HG02938 (cell line): ENCODE measurements around the gene MAP2K3.
"Not testable (repeated sequence)": the region's sequence is repeated elsewhere in the genome, so short reads cannot be mapped to it uniquely, and the experiment has no call there.

Source experiments
- ATAC-seq: cut with Tn5 transposase; IDR thresholded peaks from one replicate; pipeline ENCODE4 v1.9.1; 2021; ENCODE audit warnings: mild to moderate bottlenecking, moderate library complexity; ENCODE audit not compliant: unreplicated experiment

MAP2K3 gene

DNA sequence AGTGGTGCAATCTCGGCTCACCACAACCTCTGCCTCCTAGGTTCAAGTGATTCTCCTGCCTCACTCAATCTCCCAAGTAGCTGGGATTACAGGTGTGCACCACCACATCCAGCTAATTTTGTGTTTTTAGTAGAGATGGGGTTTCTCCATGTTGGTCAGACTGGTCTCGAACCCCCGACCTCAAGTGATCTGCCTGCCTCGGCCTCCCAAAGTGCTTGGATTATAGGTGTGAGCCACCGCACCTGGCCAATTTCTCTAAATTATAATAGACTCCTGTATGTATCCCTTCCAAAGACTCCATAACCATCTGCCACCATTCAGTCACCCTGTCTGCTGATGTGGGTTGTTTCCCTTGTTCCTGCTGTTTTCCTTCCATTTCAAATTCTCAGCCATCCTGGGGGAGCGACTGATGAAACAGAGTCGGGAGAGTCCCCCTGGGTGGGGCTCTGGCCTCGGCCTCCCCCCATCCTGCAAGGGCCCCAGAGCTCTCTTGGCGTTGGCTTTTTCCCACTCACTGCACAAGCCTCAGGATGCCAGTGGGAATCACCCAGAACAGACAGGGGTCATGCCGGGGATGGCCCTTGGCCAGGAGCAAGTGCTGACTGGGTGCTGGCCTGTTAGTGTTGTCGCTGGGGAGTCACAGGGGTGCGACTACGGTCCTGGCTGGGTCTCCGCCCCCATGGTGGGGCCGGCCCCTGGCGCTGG is 25.7 kb downstream of the MAP2K3 start:
- ATAC-seq: not testable (repeated sequence)

DNA sequence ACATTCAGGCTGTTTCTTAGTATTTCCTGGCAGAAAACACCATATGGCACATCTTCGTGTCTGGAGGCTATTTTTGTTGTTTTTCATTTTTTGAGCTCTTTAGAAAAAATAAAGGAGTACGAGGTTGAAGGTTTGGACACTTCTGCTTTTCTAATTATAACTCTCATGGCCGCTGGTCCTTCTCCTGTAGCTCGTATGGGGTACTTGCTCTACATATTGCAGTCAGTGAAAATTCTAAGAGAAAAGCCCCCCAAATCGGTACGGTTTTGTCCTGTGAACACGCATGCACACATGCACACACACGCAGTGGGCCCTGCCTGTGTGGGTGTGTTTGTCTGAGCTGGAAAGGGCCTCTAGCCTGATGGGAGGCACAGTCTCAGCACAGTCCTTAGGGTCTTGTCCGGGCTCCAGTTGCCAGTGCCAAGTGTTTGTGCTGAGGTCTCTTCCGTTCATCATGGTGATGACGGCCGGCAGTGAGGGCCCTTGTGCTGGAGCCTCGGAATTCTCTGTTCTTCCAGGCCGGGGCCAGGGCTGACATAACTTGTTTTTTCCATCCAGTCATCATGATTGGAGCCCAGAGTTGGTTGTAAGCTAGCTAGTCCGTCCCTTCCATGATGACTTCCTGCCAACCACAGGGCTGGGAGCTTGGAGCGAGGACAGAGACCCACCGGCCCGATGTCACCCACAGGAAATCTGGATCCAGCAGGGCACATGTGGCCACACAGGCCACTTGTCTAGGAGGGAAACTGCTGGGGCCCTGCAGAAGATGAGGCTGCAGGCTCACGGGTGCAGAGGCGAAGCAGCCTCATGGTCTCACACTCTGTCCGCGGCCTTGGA is 26.5 kb downstream of the MAP2K3 start:
- not testable (repeated sequence) for ATAC-seq

DNA sequence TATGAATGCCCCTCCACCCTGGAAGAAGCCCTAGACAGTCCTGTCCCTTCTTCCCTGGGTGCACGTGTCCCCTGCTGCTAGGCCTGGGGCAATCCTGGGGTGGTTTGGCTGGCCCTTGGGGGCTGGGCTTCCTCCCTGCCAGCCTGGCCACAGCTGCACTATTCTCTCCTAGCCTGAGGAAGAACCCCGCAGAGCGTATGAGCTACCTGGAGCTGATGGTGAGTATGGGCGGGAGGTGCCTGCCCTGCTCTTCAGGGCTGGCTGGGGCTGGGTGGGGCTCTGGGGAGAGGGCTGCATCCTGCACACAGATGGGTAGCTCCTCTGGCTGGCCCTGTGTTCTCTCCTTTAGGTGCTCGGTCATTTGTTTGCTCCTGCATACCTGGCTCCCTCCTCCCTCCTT is 28.8 kb downstream of the MAP2K3 start:
- ATAC-seq: no peak

DNA sequence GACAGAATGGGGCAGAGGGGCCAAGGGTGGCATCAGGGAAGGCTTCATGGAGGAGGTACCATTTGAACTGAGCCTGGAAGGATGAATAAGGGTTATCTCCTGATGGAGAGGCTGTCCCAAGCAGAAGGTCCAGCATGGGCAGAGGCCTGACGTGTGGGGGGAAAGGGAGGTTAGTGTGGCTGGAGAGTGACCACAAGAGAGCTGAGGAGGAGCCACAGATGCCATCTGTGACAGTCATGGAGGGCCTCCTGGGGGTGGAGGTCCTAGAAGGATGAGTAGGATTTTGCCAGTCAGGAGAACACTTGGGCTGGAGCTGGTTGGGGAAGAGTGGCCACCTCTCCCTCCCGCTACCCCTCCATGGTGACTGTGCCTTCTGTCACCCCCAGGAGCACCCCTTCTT is 29.2 kb downstream of the MAP2K3 start:
- ATAC-seq: not testable (repeated sequence)

DNA sequence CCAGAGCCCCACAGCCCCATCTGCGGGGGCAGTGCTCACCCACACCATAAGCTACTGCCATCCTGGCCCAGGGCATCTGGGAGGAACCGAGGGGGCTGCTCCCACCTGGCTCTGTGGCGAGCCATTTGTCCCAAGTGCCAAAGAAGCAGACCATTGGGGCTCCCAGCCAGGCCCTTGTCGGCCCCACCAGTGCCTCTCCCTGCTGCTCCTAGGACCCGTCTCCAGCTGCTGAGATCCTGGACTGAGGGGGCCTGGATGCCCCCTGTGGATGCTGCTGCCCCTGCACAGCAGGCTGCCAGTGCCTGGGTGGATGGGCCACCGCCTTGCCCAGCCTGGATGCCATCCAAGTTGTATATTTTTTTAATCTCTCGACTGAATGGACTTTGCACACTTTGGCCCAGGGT is 29.8 kb downstream of the MAP2K3 start:
- ATAC-seq: not testable (repeated sequence)

GRCh38 chr17:21314701-21315111 is 30.2 kb downstream of the MAP2K3 start:
- ATAC-seq: not testable (repeated sequence)

GRCh38 chr17:21315246-21316000 is 30.9 kb downstream of the MAP2K3 start:
- ATAC-seq: not testable (repeated sequence)

DNA sequence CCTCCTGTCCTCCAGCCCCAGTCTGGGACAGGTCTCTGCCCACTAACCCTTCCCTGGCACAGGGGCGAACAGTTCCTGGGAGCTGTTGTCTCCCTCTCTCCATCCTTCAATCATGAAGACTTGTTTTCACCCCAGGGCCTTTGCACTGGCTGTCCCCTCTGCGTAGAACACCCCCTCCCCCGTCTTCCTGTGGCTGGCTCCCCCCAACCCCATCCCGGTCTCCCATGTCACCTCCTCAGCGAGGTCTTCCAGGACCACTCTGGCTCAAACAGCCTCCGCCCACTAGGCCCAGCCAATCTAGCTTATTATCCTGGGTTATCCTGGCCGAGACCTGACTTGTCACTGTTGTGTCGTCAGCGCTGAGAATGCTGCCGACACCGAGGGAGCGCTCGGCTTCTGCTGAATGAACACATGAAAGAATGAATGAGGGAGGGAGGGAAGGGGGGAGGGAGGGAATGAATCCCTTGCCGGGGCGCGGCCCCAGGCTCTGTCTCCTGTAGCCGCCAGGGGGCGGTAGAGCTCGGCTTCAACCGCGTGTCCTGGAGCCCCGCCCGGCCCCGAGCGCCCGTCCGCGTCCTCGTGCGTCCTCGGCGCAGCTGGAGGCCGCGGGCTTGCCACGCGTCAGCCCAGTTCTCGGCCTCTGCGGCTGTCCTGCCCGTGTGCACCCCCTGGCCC is 31.8 kb downstream of the MAP2K3 start:
- ATAC-seq: not testable (repeated sequence)

- not testable (repeated sequence) for ATAC-seq
Observed at GRCh38 chr17:21316887-21317500, 32.5 kb downstream of the MAP2K3 start.

DNA sequence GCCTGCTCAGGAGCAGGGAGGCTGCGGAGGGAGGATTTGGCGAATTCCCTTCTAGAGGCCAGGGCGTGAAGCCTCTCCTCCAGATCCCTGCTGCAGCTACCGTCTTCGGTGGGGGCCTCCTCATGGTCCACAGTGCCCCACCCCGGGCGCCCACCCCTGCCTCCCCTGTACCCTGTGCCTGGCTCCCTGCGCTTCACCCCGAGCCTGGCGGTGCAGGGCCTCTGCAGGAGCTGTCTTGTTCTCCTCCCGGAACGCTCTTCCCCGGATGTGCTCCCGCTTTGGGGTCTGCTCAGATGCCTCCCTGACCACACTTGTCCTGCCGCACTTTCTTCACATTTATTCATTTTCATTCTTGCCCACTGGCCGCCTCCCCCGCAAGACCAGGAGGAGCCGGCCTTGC is 33.3 kb downstream of the MAP2K3 start:
- not testable (repeated sequence) for ATAC-seq

DNA sequence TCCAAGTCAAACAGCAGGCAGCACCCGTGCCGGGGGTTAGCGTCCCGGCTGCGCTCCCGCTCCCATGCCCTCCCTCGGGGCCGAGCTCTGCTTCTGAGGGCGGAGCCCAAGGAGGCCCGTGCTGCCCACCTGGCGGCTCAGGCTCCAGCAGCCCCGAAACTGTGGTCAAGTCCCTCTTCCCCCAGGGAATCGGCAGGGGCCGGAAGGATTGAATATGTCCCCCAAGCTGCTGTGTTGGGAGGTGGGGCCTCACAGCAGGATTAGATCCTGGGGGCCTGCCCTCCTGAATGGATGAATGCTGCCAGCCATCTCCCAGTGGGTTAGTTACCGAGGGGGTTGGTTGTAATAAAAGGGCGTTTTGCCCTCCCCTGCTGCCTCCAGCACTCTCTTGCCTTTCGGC is 33.9 kb downstream of the MAP2K3 start:
- no peak for ATAC-seq

GRCh38 chr17:21318856-21319255 is 34.3 kb downstream of the MAP2K3 start:
- not testable (repeated sequence) for ATAC-seq

- not testable (repeated sequence) for ATAC-seq
Observed at GRCh38 chr17:21319256-21319655, 34.7 kb downstream of the MAP2K3 start.

- not testable (repeated sequence) for ATAC-seq
Observed at GRCh38 chr17:21319686-21320375, 35.3 kb downstream of the MAP2K3 start.

- not testable (repeated sequence) for ATAC-seq
Observed at GRCh38 chr17:21320430-21320829, 35.9 kb downstream of the MAP2K3 start.

- not testable (repeated sequence) for ATAC-seq
Observed at GRCh38 chr17:21321061-21321460, 36.5 kb downstream of the MAP2K3 start.

DNA sequence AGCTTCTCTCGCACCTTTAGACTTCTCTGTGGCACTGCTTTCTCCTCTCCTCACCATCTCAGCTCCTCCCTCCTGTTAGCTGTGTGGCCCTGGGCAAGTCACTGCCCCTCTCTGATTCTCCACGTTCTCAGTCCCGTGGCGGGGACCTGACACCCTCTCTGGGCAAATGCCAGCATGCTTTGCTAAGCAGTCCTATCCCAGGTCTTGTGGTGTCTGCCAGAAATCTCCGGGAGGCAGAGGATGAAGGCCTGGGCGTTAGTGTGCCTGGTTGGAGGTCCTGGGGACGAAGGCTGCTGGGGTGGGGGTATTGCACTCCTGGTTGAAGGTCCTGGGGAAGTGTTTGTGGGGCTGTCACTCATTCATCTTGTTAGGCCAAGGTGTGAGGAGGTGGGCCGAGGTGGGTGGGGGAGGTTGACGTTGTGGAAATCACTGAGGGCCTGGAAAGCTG is 37.3 kb downstream of the MAP2K3 start:
- not testable (repeated sequence) for ATAC-seq

DNA sequence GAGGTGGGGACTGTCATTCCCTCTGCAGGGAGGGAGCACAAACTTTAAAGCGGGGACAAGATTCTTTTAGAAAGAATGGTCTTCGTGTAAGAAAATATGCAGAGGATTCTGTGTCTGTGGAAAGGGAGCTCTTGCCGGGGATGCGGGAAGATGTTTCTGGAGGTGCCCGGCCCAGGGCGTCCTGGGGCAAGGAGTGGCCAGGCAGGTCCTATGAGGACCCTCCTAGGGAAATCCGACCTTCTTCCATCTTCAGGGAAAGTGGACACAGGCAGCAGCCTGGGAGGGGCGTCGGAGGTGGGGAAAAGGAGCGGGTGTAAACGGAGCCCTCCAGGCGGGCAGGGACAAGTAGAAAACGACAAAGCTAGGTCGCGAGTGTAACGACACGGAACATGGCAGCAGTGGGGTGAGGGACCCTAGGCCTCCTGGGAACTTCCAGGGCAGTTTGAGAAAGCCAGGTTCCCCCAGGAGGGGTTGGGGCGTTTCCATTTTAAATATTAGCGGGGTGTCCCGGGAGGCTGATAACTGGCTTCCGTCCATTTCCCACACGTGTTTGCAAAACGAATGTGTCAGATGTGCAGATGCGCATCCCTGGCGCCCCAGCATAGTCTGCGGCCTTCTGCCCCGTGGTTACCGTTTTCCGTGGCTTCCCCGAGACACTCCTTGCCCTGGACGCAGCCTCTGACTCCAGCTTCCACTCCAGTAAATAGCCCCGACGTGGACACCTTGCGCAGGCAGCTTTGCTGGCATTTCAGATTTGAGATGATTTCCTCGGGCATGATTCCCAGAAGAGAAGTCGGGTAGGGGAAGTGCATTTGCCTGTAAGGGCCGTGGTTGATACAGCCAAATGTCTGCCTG is 39.0 kb downstream of the MAP2K3 start:
- ATAC-seq: not testable (repeated sequence)

GRCh38 chr17:21324741-21325140 is 40.2 kb downstream of the MAP2K3 start:
- ATAC-seq: not testable (repeated sequence)
